ENCODE data around the gene RAB26.
"Not testable (repeated sequence)": the region's sequence is repeated elsewhere in the genome, so short reads cannot be mapped to it uniquely, and the experiment has no call there.

RAB26 gene

GRCh38 chr16:2197765-2198164, 49.3 kb downstream of the RAB26 start:
- no peak for ATAC-seq
- peaks cover 6% of the 10 kb centered on the region for H3K4me1 Mint-ChIP-seq
- no peaks in the 10 kb centered on the region for H3K36me3 Mint-ChIP-seq
- H3K27ac Mint-ChIP-seq: no peak overlapping the region
- no peak for DNase-seq (ENCODE audit: low spot score in 2 of 2)
- peak overlapping the region; percentile 55 for H3K4me3 Mint-ChIP-seq
- H3K9me3 Mint-ChIP-seq: no peaks in the 10 kb centered on the region

GRCh38 chr16:2198283-2198682, 49.9 kb downstream of the RAB26 start:
- H3K27ac Mint-ChIP-seq: no peak overlapping the region
- no peak for ATAC-seq
- DNase-seq (ENCODE audit: low spot score in 2 of 2): no peak
- no peaks in the 10 kb centered on the region for H3K9me3 Mint-ChIP-seq
- no peaks in the 10 kb centered on the region for H3K36me3 Mint-ChIP-seq
- peak overlapping the region; percentile 55 for H3K4me3 Mint-ChIP-seq
- peaks cover 7% of the 10 kb centered on the region for H3K4me1 Mint-ChIP-seq

- H3K4me1 Mint-ChIP-seq: peaks cover 12% of the 10 kb centered on the region
- H3K4me3 Mint-ChIP-seq: no peak overlapping the region
- DNase-seq (ENCODE audit: low spot score in 2 of 2) (no peak), ATAC-seq (no peak)
- H3K27ac Mint-ChIP-seq: no peak overlapping the region
- H3K9me3 Mint-ChIP-seq: no peaks in the 10 kb centered on the region
- H3K36me3 Mint-ChIP-seq: peaks cover under 1% of the 10 kb centered on the region
These were observed 50.7 kb downstream of the RAB26 start for GRCh38 chr16:2199095-2199494.

GRCh38 chr16:2199621-2200139, 51.3 kb downstream of the RAB26 start:
- Mint-ChIP-seq H3K4me1 (peaks cover 17% of the 10 kb centered on the region), H3K27ac (no peak overlapping the region), H3K9me3 (no peaks in the 10 kb centered on the region), H3K4me3 (no peak overlapping the region), H3K36me3 (peaks cover 6% of the 10 kb centered on the region)
- DNase-seq (ENCODE audit: low spot score in 2 of 2) (no peak), ATAC-seq (no peak)

- peaks cover 7% of the 10 kb centered on the region for H3K36me3 Mint-ChIP-seq
- H3K4me3 Mint-ChIP-seq: no peak overlapping the region
- DNase-seq (ENCODE audit: low spot score in 2 of 2): no peak
- H3K9me3 Mint-ChIP-seq: no peaks in the 10 kb centered on the region
- peaks cover 14% of the 10 kb centered on the region for H3K4me1 Mint-ChIP-seq
- H3K27ac Mint-ChIP-seq: no peak overlapping the region
- ATAC-seq: no peak
These were observed 51.9 kb downstream of the RAB26 start for GRCh38 chr16:2200313-2200712.

GRCh38 chr16:2203119-2203688, 54.8 kb downstream of the RAB26 start:
- ATAC-seq; DNase-seq (ENCODE audit: low spot score in 2 of 2); H3K27ac Mint-ChIP-seq; H3K9me3 Mint-ChIP-seq: not testable (repeated sequence)
- peaks cover 20% of the 10 kb centered on the region for H3K36me3 Mint-ChIP-seq
- peak overlapping the region; percentile 75 for H3K4me3 Mint-ChIP-seq
- H3K4me1 Mint-ChIP-seq: peaks cover 31% of the 10 kb centered on the region
